Smooth muscle cell of the brain vasculature (primary cell): ENCODE results near the gene FAM187B.
"Not testable (repeated sequence)": the region's sequence is repeated elsewhere in the genome, so short reads cannot be mapped to it uniquely, and the experiment has no call there.

Source experiments
- DNase-seq: peaks from one replicate; pipeline ENCODE4 v3.0.0-alpha.2; 2012; ENCODE audit warnings: low read depth, low spot score

FAM187B gene

DNA sequence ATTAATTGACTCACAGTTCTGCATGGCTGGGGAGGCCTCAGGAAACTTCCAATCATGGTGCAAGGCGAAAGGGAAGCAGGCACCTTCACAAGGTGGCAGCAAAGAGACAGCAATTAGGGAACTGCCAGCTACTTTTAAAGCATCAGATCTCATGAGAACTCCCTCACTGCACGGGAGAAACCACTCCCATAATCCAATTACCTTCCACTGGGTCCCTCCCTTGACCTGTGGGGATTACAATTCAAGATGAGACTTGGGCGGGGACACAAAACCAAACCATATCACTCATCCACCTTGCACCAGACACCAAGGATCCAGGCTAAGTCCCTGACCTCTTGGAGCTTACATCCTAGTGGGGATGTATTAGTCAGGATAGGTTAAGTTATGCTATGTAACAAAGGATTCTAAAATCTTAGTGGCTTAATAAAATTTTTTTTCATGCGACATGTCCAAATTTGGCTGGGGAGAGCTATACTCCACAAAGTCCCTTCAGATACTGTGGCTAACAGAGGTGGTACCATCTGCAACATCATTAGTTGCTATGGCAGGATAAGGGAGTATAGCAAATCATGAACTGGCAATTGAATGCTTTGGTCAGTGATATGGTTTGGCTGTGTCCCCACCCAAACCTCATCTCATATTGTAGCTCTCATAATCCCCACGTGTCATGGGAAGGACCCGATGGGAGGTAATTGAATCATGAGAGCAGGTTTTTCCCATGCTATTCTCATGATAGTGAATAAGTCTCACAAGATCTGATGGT lies 8.3 kb upstream of the FAM187B start:
- DNase-seq: no peak

DNA sequence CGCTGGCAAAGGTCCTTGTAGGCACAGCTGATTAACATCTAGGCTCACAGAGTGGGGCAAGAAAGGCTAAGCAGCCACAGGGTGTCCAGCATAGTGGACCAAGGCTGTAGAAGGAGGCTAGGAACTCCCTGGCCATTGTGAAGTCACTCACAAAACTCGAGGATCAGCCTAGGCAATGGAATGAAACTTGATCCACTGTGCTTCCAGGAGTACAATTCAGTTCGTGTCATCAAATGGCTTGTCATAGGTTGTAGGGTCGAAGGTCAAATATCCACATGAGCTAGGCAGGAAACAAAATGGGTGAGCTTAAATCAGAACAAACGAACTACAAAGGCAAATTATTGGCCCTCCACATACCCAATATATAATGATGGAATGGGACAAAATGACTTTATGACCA lies 4.4 kb upstream of the FAM187B start:
- no peak for DNase-seq

GRCh38 chr19:35231956-35232645 lies 3.6 kb upstream of the FAM187B start:
- no peak for DNase-seq

DNA sequence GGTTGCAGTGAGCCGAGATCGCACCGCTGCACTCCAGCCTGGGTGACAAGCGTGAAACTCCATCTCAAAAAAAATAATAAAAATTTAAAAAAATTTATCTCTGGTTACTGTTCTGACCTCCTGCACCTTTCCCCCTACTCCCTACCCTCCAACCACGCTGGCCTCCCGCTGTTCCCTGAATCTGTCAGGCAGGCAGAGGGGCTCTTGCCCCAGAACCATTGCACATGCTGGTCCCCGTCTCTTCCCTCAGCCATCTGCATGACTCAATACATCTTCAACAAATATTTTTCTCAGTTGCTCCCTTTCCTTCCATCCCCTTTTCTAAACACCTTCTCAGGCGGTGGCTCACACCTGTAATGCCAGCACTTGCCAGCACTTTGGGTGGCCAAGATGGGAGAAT lies 1.1 kb upstream of the FAM187B start:
- DNase-seq: no peak

DNA sequence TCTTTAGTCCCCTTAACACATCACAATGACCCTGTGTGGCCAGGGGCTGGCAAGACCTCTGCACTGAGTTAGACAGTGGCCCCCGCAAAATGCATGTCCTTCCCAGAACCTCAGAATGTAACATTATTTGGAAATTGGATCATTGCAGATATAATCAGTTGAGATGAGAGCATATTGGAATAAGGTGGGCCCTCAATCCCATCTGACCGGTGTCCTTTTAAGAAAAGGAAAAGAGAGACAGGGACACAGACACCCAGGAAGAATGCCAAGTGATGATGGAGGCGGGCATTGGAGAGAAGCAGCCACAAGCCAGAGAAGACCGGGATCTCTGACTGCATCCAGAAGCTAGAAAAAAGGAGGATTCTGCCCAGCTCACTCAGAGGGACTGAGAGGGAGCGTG lies 1.8 kb downstream of the FAM187B start:
- DNase-seq: no peak

DNA sequence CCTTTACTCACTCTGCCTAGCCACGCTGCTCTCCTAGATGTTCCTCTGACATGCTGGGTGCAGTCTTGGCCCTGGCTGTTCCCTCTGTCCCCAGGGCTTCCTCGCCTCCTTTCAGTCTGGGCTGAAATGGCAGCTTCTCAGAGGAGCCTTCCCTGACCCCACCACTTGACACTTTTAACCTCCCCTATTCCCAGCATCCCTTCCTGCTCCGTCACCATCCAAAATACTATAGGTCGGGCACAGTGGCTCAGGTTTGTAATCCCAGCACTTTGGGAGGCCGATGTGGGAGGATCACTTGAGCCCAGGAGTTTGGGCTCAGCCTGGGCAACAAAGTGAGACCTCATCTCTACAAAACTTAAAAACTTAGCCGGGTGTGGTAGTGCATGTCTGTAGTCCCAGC lies 2.6 kb downstream of the FAM187B start:
- no peak for DNase-seq

GRCh38 chr19:35224681-35225571 lies 3.6 kb downstream of the FAM187B start:
- DNase-seq: no peak

- no peak for DNase-seq
Measured at GRCh38 chr19:35223862-35224505, 4.6 kb downstream of the FAM187B start.

GRCh38 chr19:35223084-35223790 lies 5.3 kb downstream of the FAM187B start:
- DNase-seq: no peak

DNA sequence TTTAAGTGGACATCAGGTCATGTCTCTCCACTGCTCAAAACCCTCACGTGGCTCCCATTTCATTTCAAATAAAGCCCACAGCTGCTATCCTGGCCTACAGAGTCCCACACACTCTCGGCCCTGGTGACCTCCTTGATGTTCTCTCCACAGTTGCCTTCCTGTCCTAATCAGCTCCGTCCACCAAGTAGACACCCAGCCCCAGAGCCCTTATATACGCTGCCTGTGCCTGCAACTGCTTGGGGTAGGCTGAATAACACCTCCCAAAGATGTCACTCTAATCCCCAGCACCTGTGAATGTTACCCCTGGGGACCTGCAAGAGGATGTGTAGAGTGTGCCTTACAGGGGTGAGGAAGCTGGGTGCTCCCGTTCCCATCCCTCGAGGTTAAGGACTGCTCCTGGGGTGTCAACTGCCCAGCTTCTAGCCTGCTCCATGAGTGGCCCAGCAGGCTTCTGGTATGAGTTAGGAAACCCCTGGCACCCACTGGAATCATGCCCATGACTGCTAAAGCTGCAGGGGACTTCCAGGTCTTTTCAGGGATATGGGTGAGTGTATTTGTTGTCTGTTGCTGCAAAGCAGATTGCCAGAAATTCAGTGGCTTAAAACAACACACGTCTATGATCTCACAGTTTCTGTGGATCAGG lies 6.0 kb downstream of the FAM187B start:
- no peak for DNase-seq

- DNase-seq: not testable (repeated sequence)
Measured at GRCh38 chr19:35220973-35221590, 7.5 kb downstream of the FAM187B start.

DNA sequence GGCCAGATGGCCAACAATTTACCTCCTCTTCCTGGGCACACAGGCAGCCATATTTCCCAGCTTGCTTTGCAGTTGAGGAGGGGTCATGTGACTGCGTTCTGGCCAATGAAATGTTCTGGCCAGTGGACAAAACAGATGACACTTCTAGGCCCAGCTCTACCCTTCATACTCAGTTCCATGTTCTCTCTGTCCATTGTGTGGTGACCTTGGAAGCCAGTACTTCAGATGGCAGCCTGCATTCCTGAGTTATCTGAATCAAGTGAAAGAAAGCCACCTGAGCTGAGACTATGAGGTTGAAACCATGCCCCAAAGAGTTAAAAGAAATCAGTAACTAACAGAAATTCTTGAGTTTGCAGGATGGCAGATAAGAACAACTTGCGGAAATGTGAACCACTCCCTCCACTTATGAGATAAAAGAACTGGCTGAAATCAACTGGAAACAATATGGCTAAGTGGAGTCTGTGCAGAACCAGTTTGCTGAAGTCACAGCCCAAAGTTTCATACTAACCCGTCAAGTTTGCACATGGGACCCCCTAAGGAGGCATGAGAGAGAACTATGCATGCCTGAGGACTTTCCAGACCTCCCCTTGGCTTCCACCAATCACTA lies 8.1 kb downstream of the FAM187B start:
- DNase-seq: no peak

- DNase-seq: no peak
Measured at GRCh38 chr19:35219008-35219407, 9.5 kb downstream of the FAM187B start.

DNA sequence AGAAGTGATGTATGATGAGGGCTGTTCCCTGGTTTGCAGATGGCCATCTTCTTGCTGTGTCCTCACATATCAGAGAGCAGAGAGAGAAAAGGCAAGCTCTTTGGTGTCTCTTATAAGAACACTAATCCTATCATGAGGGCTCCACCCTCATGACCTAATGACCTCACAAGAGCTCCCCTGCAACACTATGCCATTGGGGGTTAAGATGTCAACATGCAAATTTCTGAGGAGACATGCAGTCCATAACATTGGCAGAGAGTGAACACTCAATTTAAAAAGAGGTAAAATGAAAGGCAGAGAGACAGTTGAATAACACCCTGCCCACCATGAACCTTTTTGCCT lies 10.9 kb downstream of the FAM187B start:
- no peak for DNase-seq

DNA sequence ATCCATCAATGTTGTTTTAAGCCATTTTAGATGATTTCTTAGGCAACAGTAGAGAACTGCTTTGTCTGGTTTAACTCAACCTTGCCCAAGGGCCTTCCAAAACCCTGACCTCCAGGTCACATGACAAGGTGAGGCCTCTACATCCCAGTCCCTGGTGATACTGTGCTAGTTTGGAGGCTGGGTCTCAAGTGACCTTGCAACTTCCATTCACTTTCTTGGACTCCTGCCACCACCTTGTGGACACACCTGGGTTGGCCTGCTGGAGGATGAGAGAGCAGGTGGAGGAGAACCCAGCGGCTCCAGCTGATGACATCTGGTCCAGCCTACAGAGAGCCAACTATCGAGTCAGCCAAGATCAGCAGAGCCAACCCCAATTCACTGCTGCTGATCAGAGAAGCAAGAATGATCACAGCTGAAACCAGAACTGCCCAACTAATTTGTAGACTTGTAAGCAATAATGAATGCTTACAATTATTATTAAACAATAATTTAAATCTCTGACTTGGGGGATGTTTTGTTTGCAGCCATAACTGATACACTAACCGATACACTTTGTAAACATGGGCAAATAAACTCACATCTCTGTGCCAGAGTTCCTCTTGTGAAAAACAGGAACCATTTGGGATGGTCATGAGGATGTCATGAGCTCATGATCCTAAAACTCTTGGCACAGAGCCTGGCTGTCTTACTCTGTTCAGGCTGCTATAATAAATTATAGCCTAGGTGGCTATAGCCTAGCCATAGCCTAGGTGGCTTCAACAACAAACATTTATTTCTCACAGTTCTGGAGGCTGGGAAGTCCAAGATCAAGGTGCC lies 11.5 kb downstream of the FAM187B start:
- DNase-seq: no peak

GRCh38 chr19:35216016-35216832 lies 12.3 kb downstream of the FAM187B start:
- no peak for DNase-seq

DNA sequence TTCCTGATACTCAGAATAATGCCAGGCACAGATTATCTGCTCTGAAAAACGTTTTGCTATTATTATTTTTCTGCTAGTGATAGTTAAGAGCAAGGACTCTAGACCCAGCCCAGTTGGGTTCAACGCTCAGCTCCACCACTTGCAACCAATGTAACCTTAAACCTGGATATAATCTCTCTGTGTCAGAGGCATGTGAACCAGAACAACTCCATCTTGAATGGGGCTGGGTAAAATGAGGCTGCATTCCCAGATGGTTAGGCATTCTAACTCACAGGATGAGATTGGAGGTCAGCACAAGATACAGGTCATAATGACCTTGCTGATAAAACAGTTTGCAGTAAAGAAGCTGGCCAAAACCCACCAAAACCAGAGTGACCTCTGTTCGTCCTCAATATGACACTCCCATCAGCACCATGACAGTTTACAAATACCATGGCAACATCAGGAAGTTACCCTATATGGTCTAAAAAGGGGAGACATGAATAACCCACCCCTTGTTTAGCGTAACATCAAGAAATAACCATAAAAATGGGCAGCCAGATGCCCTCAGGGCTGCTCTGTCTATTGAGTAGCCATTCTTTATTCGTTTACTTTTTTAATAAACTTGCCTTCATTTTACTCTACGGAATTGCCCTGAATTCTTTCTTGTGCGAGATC lies 13.6 kb downstream of the FAM187B start:
- DNase-seq: no peak
